ENCODE measurements around the gene KRT81.
"Not testable (repeated sequence)": the region's sequence is repeated elsewhere in the genome, so short reads cannot be mapped to it uniquely, and the experiment has no call there.

DNA sequence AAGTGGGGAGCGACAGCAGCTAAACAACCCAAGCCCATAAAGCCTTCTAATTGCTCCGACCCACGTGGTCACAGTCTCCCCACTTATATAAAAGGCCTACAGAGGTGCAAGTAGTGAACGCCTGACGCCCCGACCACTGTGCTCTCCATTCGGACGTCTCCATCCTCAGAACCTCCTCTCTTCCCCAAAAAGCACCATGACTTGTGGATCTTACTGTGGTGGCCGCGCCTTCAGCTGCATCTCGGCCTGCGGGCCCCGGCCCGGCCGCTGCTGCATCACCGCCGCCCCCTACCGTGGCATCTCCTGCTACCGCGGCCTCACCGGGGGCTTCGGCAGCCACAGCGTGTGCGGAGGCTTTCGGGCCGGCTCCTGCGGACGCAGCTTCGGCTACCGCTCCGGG, 10.4 kb upstream of the KRT81 start:
- TF ChIP-seq, protein P1, sequence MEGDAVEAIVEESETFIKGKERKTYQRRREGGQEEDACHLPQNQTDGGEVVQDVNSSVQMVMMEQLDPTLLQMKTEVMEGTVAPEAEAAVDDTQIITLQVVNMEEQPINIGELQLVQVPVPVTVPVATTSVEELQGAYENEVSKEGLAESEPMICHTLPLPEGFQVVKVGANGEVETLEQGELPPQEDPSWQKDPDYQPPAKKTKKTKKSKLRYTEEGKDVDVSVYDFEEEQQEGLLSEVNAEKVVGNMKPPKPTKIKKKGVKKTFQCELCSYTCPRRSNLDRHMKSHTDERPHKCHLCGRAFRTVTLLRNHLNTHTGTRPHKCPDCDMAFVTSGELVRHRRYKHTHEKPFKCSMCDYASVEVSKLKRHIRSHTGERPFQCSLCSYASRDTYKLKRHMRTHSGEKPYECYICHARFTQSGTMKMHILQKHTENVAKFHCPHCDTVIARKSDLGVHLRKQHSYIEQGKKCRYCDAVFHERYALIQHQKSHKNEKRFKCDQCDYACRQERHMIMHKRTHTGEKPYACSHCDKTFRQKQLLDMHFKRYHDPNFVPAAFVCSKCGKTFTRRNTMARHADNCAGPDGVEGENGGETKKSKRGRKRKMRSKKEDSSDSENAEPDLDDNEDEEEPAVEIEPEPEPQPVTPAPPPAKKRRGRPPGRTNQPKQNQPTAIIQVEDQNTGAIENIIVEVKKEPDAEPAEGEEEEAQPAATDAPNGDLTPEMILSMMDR (IDR thresholded peaks at IDR 0.05): not testable (repeated sequence)
- not testable (repeated sequence) for TF ChIP-seq POLR2A, POLR2AphosphoS5, EP300 (IDR thresholded peaks at IDR 0.05)

Data from gastroesophageal sphincter (tissue), 3 donors.